ENCODE results near the gene HTR5A.

DNA sequence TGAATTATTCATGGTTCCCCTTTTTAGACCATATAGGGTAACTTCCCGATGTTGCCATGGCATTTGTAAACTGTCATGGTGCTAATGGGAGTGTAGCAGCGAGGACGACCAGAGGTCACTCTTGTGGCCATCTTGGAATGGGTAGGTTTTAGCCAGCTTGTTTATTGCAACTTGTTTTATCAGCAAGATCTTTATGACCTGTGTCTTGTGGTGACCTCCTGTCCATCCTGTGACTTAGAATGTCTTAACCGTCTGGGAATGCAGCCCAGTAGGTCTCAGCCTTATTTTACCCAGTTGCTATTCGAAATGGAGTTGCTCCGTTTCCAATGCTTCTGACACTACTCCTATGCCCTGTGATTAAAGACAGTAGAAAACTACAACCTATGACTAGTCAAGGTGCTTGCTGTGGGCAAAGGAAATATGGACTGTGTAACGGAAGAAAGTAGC is 48.4 kb upstream of the HTR5A start:
- no peak for TF ChIP-seq POLR2A (IDR thresholded peaks at IDR 0.05; ENCODE audit: low read depth, low read length)
- TF ChIP-seq, protein P1, sequence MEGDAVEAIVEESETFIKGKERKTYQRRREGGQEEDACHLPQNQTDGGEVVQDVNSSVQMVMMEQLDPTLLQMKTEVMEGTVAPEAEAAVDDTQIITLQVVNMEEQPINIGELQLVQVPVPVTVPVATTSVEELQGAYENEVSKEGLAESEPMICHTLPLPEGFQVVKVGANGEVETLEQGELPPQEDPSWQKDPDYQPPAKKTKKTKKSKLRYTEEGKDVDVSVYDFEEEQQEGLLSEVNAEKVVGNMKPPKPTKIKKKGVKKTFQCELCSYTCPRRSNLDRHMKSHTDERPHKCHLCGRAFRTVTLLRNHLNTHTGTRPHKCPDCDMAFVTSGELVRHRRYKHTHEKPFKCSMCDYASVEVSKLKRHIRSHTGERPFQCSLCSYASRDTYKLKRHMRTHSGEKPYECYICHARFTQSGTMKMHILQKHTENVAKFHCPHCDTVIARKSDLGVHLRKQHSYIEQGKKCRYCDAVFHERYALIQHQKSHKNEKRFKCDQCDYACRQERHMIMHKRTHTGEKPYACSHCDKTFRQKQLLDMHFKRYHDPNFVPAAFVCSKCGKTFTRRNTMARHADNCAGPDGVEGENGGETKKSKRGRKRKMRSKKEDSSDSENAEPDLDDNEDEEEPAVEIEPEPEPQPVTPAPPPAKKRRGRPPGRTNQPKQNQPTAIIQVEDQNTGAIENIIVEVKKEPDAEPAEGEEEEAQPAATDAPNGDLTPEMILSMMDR (IDR thresholded peaks at IDR 0.05; ENCODE audit: extremely low read depth in 1 of 2, insufficient read depth in 1 of 2, low read depth in 1 of 2, low read length in 2 of 2): no peak

Data from endothelial cell of umbilical vein (primary cell).